HG02642 (cell line): ENCODE results near the gene MEPCE.

ENCODE experiments used
- ATAC-seq: cut with Tn5 transposase; IDR thresholded peaks from one replicate; pipeline ENCODE4 v1.9.1; 2021; ENCODE audit warnings: mild to moderate bottlenecking; ENCODE audit not compliant: unreplicated experiment, poor library complexity

Gene MEPCE

DNA sequence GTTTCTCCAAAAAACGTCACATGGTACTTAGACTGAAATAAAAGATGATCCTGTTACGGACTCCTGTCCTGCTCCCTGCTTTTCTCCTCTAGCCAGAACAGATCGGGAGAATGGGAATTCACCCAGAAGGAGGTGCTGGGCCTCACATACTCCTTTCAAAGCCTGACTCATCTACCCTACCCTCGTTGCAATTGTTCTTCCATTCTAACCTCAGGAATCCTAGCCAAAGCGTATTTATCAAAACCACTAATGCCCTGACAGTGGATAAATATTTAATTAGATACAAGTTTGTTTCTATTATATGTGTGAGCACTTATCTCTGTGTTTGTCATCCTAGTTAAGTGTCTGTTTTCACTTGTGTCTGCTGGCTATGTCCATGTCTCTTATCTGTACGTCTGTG is 22.9 kb upstream of the MEPCE start:
- ATAC-seq = no peak

- peak; percentile 58 for ATAC-seq
Observed at GRCh38 chr7:100407285-100408180, 22.1 kb upstream of the MEPCE start.

GRCh38 chr7:100411101-100411500 is 18.5 kb upstream of the MEPCE start:
- no peak for ATAC-seq

GRCh38 chr7:100413346-100413745 is 16.3 kb upstream of the MEPCE start:
- no peak for ATAC-seq

DNA sequence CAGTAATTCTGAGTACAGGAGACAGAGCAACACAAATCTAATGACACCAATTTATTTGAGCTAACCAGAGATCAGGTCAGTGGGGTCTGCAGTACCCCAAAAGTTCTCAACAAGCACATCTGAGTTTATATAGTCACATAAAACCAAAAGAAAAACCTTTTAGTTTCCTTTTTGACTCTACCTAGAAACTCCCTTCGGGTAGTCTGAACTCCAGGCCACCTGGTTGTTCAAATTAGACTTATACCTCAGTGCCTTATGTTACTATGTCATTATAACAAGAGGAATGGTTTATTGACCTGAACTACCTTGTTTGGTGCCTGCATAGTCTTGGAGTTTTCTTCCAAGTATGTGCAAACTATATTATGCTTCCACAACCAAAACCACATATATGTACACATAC is 15.7 kb upstream of the MEPCE start:
- no peak for ATAC-seq

- ATAC-seq = no peak
Observed at GRCh38 chr7:100415448-100415847, 14.2 kb upstream of the MEPCE start.

- no peak for ATAC-seq
Observed at GRCh38 chr7:100418930-100419659, 10.5 kb upstream of the MEPCE start.

DNA sequence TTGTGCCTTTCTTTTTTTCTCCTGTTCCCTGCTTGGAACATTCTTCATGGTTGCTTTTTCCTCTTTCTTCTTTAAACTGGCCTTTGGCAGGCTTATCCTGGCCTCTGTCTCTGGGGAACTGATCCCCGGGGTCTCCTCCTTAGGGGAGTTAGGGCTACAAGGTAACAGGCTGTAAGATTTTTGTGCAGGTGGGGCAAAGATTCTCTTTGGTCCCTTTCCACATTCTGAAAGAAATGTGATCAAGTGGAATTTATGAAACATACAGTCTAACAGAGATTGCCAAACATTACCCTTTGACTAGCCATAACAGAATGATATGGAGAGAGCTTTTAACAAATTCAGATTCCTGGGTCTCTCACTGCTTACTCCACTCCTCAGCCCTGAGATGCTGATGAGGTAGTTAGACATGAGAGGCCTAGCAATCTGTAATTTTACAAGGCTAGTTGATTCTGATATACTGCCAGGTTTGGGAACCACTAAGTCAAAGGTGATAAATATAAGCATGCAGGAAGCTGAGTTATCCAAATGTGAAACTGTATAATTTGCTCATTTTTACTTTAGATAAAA is 9.9 kb upstream of the MEPCE start:
- no peak for ATAC-seq

DNA sequence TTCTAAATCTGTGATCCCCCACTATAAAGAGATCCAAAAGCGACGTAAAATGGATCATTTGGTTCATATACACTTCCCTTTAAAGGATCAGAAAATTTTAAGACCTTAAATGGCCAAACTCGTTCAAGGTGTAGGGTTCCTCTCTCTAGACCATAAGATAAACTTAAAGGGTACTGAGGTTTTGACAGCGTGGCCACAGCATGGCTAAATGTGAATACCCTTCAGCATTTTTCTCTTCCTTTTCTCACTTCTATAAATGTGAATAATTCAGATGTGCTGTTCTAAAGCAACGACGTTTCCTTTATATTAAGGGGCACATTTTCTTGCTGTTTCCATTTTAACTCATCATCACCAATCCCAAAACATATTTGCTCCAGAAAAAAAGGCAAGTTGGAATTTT is 6.3 kb upstream of the MEPCE start:
- ATAC-seq = no peak

GRCh38 chr7:100425347-100425746 is 4.3 kb upstream of the MEPCE start:
- no peak for ATAC-seq

- no peak for ATAC-seq
Observed at GRCh38 chr7:100426516-100426915, 3.1 kb upstream of the MEPCE start.

DNA sequence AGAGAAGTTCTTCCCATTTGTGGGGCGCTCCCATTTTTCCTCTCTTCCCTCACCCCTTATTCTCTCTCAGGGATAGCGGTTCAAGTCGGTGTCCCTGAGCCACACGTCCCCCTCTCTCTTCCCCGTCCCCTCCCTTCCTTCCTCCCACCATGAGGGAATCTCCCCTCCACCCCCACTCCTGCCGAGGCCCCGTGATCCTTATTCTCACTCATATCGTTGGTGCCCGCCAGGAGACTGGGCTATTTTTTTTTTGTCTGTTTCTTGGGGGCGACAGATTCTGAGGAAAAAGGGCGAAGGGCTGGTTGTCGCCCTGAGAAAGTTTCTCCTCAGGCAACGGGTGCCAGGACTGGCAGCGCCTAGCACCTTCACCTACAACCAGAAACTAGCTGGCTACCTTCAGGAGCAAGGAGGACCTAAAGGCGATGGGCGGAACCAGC is 1.9 kb upstream of the MEPCE start:
- no peak for ATAC-seq

DNA sequence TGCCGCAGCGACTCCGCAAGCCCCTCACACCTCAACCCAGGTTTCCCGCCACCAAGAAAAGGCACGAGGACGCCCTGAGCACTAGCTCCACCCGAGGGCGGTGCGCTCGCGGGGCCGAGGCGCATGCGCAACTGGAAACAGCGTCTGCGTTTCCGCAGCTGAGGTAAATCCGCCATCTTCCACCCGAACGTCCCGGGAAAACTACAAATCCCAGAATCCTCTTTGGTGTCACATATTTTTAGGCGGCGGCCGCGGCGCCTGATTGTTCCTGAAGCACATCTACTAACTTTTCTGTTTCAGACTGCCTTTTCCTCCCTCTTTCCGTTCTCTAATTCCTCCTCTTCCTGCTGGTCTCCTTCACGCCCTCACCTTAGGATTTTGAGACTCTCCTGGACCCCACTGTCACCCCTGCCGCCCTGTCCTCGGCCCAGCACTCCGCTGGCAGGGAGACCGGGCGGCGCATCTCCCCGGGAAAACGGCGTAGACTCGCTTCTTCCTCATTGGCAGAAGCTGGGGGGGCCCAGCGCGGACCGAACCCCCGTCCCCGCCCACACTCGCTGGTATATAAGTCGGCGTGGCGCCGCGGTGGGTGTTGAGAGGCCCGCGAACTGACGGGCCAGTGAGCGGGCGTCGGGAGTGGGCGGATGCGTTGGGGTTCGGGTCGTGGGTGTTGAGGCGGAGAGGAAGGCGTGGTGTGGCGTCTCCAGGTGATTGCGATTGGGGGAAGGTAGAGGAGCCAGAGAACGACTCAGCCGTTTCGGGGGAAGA is 1.2 kb upstream of the MEPCE start, which contains the start of gene ZCWPW1:
Gene ZCWPW1, minus strand, starts transcription at position 505 of the 768 bp plus-strand sequence. CDS start 8,054 bp downstream, outside the sequence.
- peak; percentile 50 for ATAC-seq

DNA sequence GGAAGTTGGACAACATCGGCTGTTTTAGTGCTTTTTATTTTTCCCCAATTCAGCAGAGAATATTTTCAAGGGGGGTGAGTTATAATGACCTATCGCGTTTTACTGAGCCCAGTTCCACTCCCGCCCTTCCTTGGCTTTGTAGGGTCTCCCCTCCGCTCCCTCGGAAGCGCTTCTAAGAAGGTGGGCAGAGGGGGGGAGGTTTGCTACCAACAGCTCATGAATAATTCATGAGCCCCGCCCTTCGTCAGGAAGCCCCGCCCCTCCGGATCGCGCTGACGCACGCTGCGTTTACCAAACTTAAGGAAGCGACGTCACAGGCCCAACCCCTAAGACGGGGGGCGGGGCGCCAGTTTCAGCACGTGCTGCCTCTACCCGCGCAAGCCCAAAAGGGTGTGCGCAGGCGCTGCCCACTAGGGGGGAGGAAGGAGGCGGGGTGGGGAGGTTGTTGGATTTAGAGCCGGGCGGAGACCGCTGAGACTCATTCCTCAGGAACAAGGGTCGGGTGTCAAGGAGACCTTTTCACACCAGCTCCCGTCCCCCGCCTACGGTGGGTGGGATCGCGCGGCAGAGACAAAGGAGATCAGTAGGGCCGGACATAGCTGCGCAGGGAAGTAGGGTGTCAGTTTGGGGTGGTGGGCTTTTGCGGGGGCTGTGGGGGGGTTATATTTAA is 529 bp upstream of the MEPCE start:
- peak; percentile 49 for ATAC-seq

DNA sequence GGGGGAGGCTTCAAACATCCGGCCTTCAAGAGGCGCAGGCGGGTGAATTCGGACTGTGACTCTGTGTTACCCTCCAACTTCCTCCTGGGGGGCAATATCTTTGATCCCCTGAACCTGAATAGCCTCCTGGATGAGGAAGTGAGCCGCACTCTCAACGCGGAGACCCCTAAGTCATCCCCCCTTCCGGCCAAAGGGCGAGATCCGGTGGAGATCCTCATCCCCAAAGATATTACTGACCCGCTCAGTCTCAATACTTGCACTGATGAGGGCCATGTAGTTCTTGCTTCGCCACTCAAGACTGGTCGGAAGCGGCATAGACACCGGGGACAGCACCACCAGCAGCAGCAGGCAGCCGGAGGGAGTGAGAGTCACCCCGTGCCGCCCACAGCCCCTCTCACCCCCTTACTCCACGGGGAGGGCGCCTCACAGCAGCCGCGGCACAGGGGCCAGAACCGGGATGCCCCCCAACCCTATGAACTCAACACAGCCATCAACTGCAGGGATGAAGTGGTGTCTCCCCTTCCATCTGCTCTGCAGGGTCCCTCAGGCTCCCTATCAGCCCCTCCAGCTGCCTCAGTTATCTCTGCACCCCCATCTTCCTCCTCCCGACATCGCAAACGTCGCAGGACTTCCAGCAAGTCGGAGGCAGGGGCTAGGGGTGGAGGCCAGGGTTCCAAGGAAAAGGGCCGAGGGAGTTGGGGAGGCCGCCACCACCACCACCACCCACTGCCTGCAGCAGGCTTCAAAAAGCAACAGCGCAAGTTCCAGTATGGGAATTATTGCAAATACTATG is 1.1 kb downstream of the MEPCE start:
- no peak for ATAC-seq

- ATAC-seq = no peak
Observed at GRCh38 chr7:100431286-100431735, 1.7 kb downstream of the MEPCE start.

GRCh38 chr7:100432053-100432452 is 2.4 kb downstream of the MEPCE start:
- no peak for ATAC-seq

- ATAC-seq = no peak
Observed at GRCh38 chr7:100432621-100433275, 3.1 kb downstream of the MEPCE start.

DNA sequence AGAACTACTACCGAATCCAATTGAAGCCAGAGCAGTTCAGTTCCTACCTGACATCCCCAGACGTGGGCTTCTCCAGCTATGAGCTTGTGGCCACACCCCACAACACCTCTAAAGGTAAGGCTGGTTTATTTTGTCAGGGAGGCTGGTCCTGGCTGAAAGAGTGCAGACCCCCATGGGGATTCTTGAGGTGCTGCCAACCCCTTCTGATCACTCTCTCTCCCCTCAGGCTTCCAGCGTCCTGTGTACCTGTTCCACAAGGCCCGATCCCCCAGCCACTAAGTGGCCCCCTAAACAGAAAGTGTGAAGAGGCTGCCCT is 3.6 kb downstream of the MEPCE start:
- no peak for ATAC-seq
